Activated CD4-positive, alpha-beta T cell treated with anti-CD3 and anti-CD28 coated beads, Interleukin-10, Interleukin-2, amounts not matched to agents 100 ng/mL and 50 ng/mL, durations not matched to agents 16 hours and 8 hours (primary cell): ENCODE measurements around the gene MED22.
A peak's percentile ranks its signal among the peaks of the same experiment; 100 is the strongest.
"Not testable (repeated sequence)": the region's sequence is repeated elsewhere in the genome, so short reads cannot be mapped to it uniquely, and the experiment has no call there.

Experiments used
- DNase-seq: peaks from one replicate; pipeline ENCODE4 v3.0.0-alpha.2; 2020

The MED22 gene

GRCh38 chr9:133347985-133348717 lies at the start of gene MED22, which contains the start of gene RPL7A:
TSS of gene MED22 (minus strand) at chr9:133348131. CDS start at chr9:133346662, 1,469 bp downstream.
TSS of gene RPL7A (plus strand) at chr9:133348218. CDS start at chr9:133348244, 26 bp downstream.
- peak; percentile 95 for DNase-seq

- no peak for DNase-seq
Observed at GRCh38 chr9:133397370-133397769, 49.4 kb upstream of the MED22 start.

GRCh38 chr9:133396952-133397351 lies 49.0 kb upstream of the MED22 start:
- no peak for DNase-seq

GRCh38 chr9:133394687-133395271 lies 46.8 kb upstream of the MED22 start:
- DNase-seq: no peak

GRCh38 chr9:133393399-133393798 lies 45.5 kb upstream of the MED22 start:
- no peak for DNase-seq

GRCh38 chr9:133392308-133392707 lies 44.4 kb upstream of the MED22 start:
- not testable (repeated sequence) for DNase-seq

GRCh38 chr9:133391449-133391848 lies 43.5 kb upstream of the MED22 start:
- not testable (repeated sequence) for DNase-seq

GRCh38 chr9:133390713-133391112 lies 42.8 kb upstream of the MED22 start:
- no peak for DNase-seq

GRCh38 chr9:133389562-133389961 lies 41.6 kb upstream of the MED22 start:
- no peak for DNase-seq

GRCh38 chr9:133389025-133389557 lies 41.2 kb upstream of the MED22 start:
- no peak for DNase-seq

GRCh38 chr9:133387680-133388079 lies 39.7 kb upstream of the MED22 start:
- DNase-seq: no peak

GRCh38 chr9:133386338-133386737 lies 38.4 kb upstream of the MED22 start:
- no peak for DNase-seq

GRCh38 chr9:133385452-133385851 lies 37.5 kb upstream of the MED22 start:
- DNase-seq: no peak

- DNase-seq: no peak
Observed at GRCh38 chr9:133384736-133385321, 36.9 kb upstream of the MED22 start.

GRCh38 chr9:133383438-133383837 lies 35.5 kb upstream of the MED22 start:
- no peak for DNase-seq

GRCh38 chr9:133382507-133383141 lies 34.7 kb upstream of the MED22 start:
- DNase-seq: no peak

GRCh38 chr9:133380734-133381133 lies 32.8 kb upstream of the MED22 start:
- DNase-seq: no peak

GRCh38 chr9:133379153-133380086 lies 31.5 kb upstream of the MED22 start:
- no peak for DNase-seq

- DNase-seq: no peak
Observed at GRCh38 chr9:133378408-133378962, 30.6 kb upstream of the MED22 start.

- no peak for DNase-seq
Observed at GRCh38 chr9:133377721-133378216, 29.8 kb upstream of the MED22 start.

- not testable (repeated sequence) for DNase-seq
Observed at GRCh38 chr9:133377280-133377679, 29.3 kb upstream of the MED22 start.
